ENCODE data around the gene CLBA1. TPM values are rescaled to one million over a fixed set of nuclear protein-coding genes. Genes with fewer than 3 reads are reported as not detected.

Gene CLBA1
- total and polyA plus RNA-seq, 2 experiments from 2014 or later: 7.7 to 10.4 TPM

- Histone ChIP-seq H3K4me1 (ENCODE audit: insufficient read depth) (no peaks in the 10 kb centered on the region), H4K20me1 (ENCODE audit: insufficient read depth) (no peaks in the 10 kb centered on the region), H3F3A (ENCODE audit: insufficient read depth) (no peaks in the 10 kb centered on the region; the same call in 1 of the 2 replicates), H3K4me2 (ENCODE audit: unreplicated experiment) (no peak overlapping the region), H2AFZ (no peak overlapping the region), H3K9ac (no peak overlapping the region), H3K36me3 (ENCODE audit: low read depth) (peaks cover 6% of the 10 kb centered on the region; the same call in 1 of the 2 replicates), H3K9me2 (ENCODE audit: insufficient read depth) (no peaks in the 10 kb centered on the region), H3K27me3 (replicated peaks; ENCODE audit: insufficient read depth) (no peaks in the 10 kb centered on the region), H3K27ac (no peak overlapping the region), H3K9me3 (ENCODE audit: low read depth) (no peaks in the 10 kb centered on the region), H3K79me2 (ENCODE audit: insufficient read depth) (peaks cover 100% of the 10 kb centered on the region), H3K4me3 (no peak overlapping the region)
- in situ Hi-C loops (cut with MboI): no loop called here
- peak; percentile 47 for DNase-seq
- TF ChIP-seq EZH2phosphoT487 (IDR thresholded peaks at IDR 0.05; ENCODE audit: insufficient read depth, low read depth): no peak
- TF ChIP-seq EZH2 (IDR thresholded peaks at IDR 0.05; ENCODE audit: insufficient read depth, poor library complexity, severe bottlenecking): no peak
- WGBS, 2 experiments (ENCODE audit: low coverage in 1 of 2, low lambda C conversion rate in 2 of 2, missing lambda C conversion rate in 2 of 2): 33 to 38% methylated on average over 8 of the region's 8 CpGs
Observed at GRCh38 chr14:105013150-105013785, 27.7 kb downstream of the CLBA1 start.

GRCh38 chr14:105014032-105014431 lies 28.4 kb downstream of the CLBA1 start:
- 74 to 76% methylated on average over 9 of the region's 9 CpGs for WGBS, 2 experiments (ENCODE audit: low coverage in 1 of 2, low lambda C conversion rate in 2 of 2, missing lambda C conversion rate in 2 of 2)

GRCh38 chr14:105014631-105015030 lies 29.0 kb downstream of the CLBA1 start:
- no peak for DNase-seq
- H3K4me2 ChIP-seq (ENCODE audit: unreplicated experiment): no peak overlapping the region
- H3K4me1 ChIP-seq (ENCODE audit: insufficient read depth): peaks cover 4% of the 10 kb centered on the region; the same call in 1 of the 2 replicates
- no peaks in the 10 kb centered on the region for H3K9me3 ChIP-seq (ENCODE audit: low read depth)
- no peak overlapping the region for H3K9ac ChIP-seq
- no peaks in the 10 kb centered on the region for H3K27me3 ChIP-seq (replicated peaks; ENCODE audit: insufficient read depth)
- in situ Hi-C loops (cut with MboI): no loop called here
- peaks cover 6% of the 10 kb centered on the region; the same call in 1 of the 2 replicates for H3K36me3 ChIP-seq (ENCODE audit: low read depth)
- no peak overlapping the region for H3K27ac ChIP-seq
- 74 to 77% methylated on average over 4 of the region's 4 CpGs for WGBS, 2 experiments (ENCODE audit: low coverage in 1 of 2, low lambda C conversion rate in 2 of 2, missing lambda C conversion rate in 2 of 2)
- H4K20me1 ChIP-seq (ENCODE audit: insufficient read depth): no peaks in the 10 kb centered on the region
- no peak for TF ChIP-seq EZH2phosphoT487 (IDR thresholded peaks at IDR 0.05; ENCODE audit: insufficient read depth, low read depth)
- no peak for TF ChIP-seq EZH2 (IDR thresholded peaks at IDR 0.05; ENCODE audit: insufficient read depth, poor library complexity, severe bottlenecking)
- no peak overlapping the region for H2AFZ ChIP-seq
- no peak overlapping the region for H3K4me3 ChIP-seq
- H3K79me2 ChIP-seq (ENCODE audit: insufficient read depth): peaks cover 100% of the 10 kb centered on the region
- no peaks in the 10 kb centered on the region for H3K9me2 ChIP-seq (ENCODE audit: insufficient read depth)
- H3F3A ChIP-seq (ENCODE audit: insufficient read depth): peaks cover 3% of the 10 kb centered on the region; the same call in 1 of the 2 replicates

More at GRCh38 chr14:105014032-105014431, 28.4 kb downstream of the CLBA1 start:
- in situ Hi-C loops (cut with MboI): no loop called here
- Histone ChIP-seq H3K4me1 (ENCODE audit: insufficient read depth) (no peaks in the 10 kb centered on the region), H3K9me2 (ENCODE audit: insufficient read depth) (no peaks in the 10 kb centered on the region), H3K27me3 (replicated peaks; ENCODE audit: insufficient read depth) (no peaks in the 10 kb centered on the region), H3F3A (ENCODE audit: insufficient read depth) (no peaks in the 10 kb centered on the region; the same call in 1 of the 2 replicates), H3K9ac (no peak overlapping the region), H3K4me2 (ENCODE audit: unreplicated experiment) (no peak overlapping the region), H3K79me2 (ENCODE audit: insufficient read depth) (peaks cover 100% of the 10 kb centered on the region), H3K9me3 (ENCODE audit: low read depth) (no peaks in the 10 kb centered on the region), H3K27ac (no peak overlapping the region), H4K20me1 (ENCODE audit: insufficient read depth) (no peaks in the 10 kb centered on the region), H2AFZ (no peak overlapping the region), H3K36me3 (ENCODE audit: low read depth) (peaks cover 6% of the 10 kb centered on the region; the same call in 1 of the 2 replicates), H3K4me3 (no peak overlapping the region)
- DNase-seq: no peak
- TF ChIP-seq EZH2 (IDR thresholded peaks at IDR 0.05; ENCODE audit: insufficient read depth, poor library complexity, severe bottlenecking) (no peak), EZH2phosphoT487 (IDR thresholded peaks at IDR 0.05; ENCODE audit: insufficient read depth, low read depth) (no peak)

GRCh38 chr14:105015242-105015641 lies 29.7 kb downstream of the CLBA1 start:
- no peaks in the 10 kb centered on the region for H3K27me3 ChIP-seq (replicated peaks; ENCODE audit: insufficient read depth)
- peaks cover 4% of the 10 kb centered on the region; the same call in 1 of the 2 replicates for H3K36me3 ChIP-seq (ENCODE audit: low read depth)
- TF ChIP-seq EZH2phosphoT487 (IDR thresholded peaks at IDR 0.05; ENCODE audit: insufficient read depth, low read depth) (no peak), EZH2 (IDR thresholded peaks at IDR 0.05; ENCODE audit: insufficient read depth, poor library complexity, severe bottlenecking) (no peak)
- DNase-seq: no peak
- no peaks in the 10 kb centered on the region for H3K9me2 ChIP-seq (ENCODE audit: insufficient read depth)
- no peak overlapping the region for H2AFZ ChIP-seq
- H3K4me1 ChIP-seq (ENCODE audit: insufficient read depth): peaks cover 7% of the 10 kb centered on the region; the same call in 1 of the 2 replicates
- no peak overlapping the region for H3K9ac ChIP-seq
- peaks cover 100% of the 10 kb centered on the region for H3K79me2 ChIP-seq (ENCODE audit: insufficient read depth)
- 79 to 85% methylated on average over 9 of the region's 9 CpGs for WGBS, 2 experiments (ENCODE audit: low coverage in 1 of 2, low lambda C conversion rate in 2 of 2, missing lambda C conversion rate in 2 of 2)
- in situ Hi-C loops (cut with MboI): no loop called here
- H3F3A ChIP-seq (ENCODE audit: insufficient read depth): peaks cover 7% of the 10 kb centered on the region; the same call in 1 of the 2 replicates
- H3K4me2 ChIP-seq (ENCODE audit: unreplicated experiment): no peak overlapping the region
- no peak overlapping the region for H3K4me3 ChIP-seq
- no peak overlapping the region for H3K27ac ChIP-seq
- H4K20me1 ChIP-seq (ENCODE audit: insufficient read depth): no peaks in the 10 kb centered on the region
- H3K9me3 ChIP-seq (ENCODE audit: low read depth): no peaks in the 10 kb centered on the region

Data from GM23248 (cell line).